OCI-LY3 (cell line): ENCODE data around the gene CHN1.

ENCODE experiments used
- H2AFZ ChIP-seq: fragments of 200-600, 300-600 bp; shearing (Covaris generic); 2 replicates; pipeline ENCODE4 v1.6.0; 2014; ENCODE audit warnings: antibody characterized with exemption, low read depth, low read length
- H3K27ac ChIP-seq: fragments of 200-600, 300-600 bp; sonication (generic); 2 replicates; pipeline ENCODE4 v1.5.1; 2014; ENCODE audit warnings: mild to moderate bottlenecking, low read length, moderate library complexity, mixed read lengths
- H3K27me3 ChIP-seq: fragments of 200-600, 300-600 bp; sonication (generic); 2 replicates; pipeline ENCODE4 v1.6.1; 2014; ENCODE audit warnings: low read depth, low read length, mixed read lengths
- H3K36me3 ChIP-seq: fragments of 200-600, 300-600 bp; sonication (generic); replicated peaks from 2 replicates; pipeline ENCODE3; 2014; ENCODE audit warnings: low read depth, low read length, mixed read lengths
- H3K4me1 ChIP-seq: fragments of 300-600, 200-600 bp; sonication (generic); 2 replicates; pipeline ENCODE4 v1.6.1; 2014; ENCODE audit warnings: low read length, mixed read lengths
- H3K4me2 ChIP-seq: fragments of 200-600, 300-600 bp; sonication (generic); 2 replicates; pipeline ENCODE4 v1.6.1; 2014; ENCODE audit warnings: low read length, mixed read lengths
- H3K4me3 ChIP-seq: fragments of 300-600, 200-600 bp; sonication (generic); 2 replicates; pipeline ENCODE4 v1.5.1; 2014; ENCODE audit warnings: antibody characterized with exemption, mild to moderate bottlenecking, low read length, moderate library complexity
- H3K79me2 ChIP-seq: fragments of 300-600, 200-600 bp; shearing (Covaris generic); 2 replicates; pipeline ENCODE4 v1.6.1; 2014; ENCODE audit warnings: mild to moderate bottlenecking, low read length, mixed read lengths
- H3K9ac ChIP-seq: fragments of 300-600, 200-600 bp; shearing (Covaris generic); 2 replicates; pipeline ENCODE4 v1.6.0; 2014; ENCODE audit warnings: mild to moderate bottlenecking, low read length, moderate library complexity
- H3K9me3 ChIP-seq: fragments of 200-600, 300-600 bp; shearing (Covaris generic); 2 replicates; pipeline ENCODE4 v1.6.1; 2014; ENCODE audit warnings: low read length, mixed read lengths; ENCODE audit not compliant: insufficient read depth
- H4K20me1 ChIP-seq: fragments of 200-600, 300-600 bp; sonication (generic); 2 replicates; pipeline ENCODE4 v1.6.1; 2016; ENCODE audit warnings: low read length, mixed read lengths; ENCODE audit not compliant: insufficient read depth
- CTCF ChIP-seq: fragments of 200-600, 300-600 bp; sonication (generic); IDR thresholded peaks from 2 replicates; pipeline ENCODE4 v1.5.1; 2014; ENCODE audit warnings: antibody characterized with exemption, low read length, low read depth
- EZH2phosphoT487 ChIP-seq: fragments of 200-600 bp; shearing (Covaris generic); IDR thresholded peaks from 2 replicates; pipeline ENCODE4 v1.6.1; 2018; ENCODE audit warnings: antibody characterized with exemption, mixed run types, low read depth

Gene CHN1

DNA sequence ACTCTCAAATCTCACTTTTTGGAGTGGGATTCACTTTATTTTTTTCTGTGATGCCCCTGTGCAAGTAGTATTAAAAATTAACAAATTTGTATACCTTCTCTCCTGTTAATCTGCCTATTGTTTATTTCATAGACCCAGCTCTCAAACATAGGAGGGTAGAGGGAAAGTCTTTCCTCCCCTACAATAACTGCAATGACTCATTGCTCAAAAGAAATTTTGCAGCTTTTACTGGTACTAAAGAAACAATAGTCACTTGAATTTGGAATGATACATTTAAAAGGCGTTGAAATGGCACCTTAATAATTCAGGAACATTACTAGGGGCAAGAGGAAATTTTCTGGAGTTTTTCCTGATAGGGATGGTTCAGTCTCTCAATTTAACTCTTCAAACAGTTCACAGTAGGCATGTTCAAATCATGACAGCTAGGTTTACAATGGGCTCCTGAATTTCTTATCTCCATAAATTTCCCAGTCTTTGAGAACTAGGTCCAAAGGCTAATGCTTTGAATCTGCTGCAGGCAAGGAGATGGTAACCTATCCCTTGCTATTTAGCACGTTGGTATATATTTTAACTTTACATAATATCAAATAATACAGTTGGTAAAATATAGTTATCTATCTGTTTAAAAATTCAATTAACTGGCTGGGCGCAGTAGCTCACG lies 88.8 kb downstream of the CHN1 start:
- H2AFZ ChIP-seq: no peak overlapping the region
- no peaks in the 10 kb centered on the region for H3K36me3 ChIP-seq
- no peaks in the 10 kb centered on the region for H3K27me3 ChIP-seq
- no peaks in the 10 kb centered on the region for H4K20me1 ChIP-seq
- no peak overlapping the region for H3K4me2 ChIP-seq
- H3K27ac ChIP-seq: no peak overlapping the region
- TF ChIP-seq EZH2phosphoT487 (no peak), CTCF (no peak)
- H3K9me3 ChIP-seq: no peaks in the 10 kb centered on the region
- H3K9ac ChIP-seq: no peak overlapping the region
- H3K4me1 ChIP-seq: no peaks in the 10 kb centered on the region
- no peaks in the 10 kb centered on the region for H3K79me2 ChIP-seq
- no peak overlapping the region for H3K4me3 ChIP-seq

GRCh38 chr2:174914853-174915760 lies 90.1 kb downstream of the CHN1 start:
- Histone ChIP-seq H3K4me1 (no peaks in the 10 kb centered on the region), H4K20me1 (no peaks in the 10 kb centered on the region), H2AFZ (no peak overlapping the region), H3K79me2 (no peaks in the 10 kb centered on the region), H3K27ac (no peak overlapping the region), H3K9me3 (no peaks in the 10 kb centered on the region), H3K36me3 (no peaks in the 10 kb centered on the region), H3K9ac (no peak overlapping the region), H3K27me3 (no peaks in the 10 kb centered on the region), H3K4me2 (no peak overlapping the region), H3K4me3 (no peak overlapping the region)
- no peak for TF ChIP-seq EZH2phosphoT487
- TF ChIP-seq CTCF: no peak

DNA sequence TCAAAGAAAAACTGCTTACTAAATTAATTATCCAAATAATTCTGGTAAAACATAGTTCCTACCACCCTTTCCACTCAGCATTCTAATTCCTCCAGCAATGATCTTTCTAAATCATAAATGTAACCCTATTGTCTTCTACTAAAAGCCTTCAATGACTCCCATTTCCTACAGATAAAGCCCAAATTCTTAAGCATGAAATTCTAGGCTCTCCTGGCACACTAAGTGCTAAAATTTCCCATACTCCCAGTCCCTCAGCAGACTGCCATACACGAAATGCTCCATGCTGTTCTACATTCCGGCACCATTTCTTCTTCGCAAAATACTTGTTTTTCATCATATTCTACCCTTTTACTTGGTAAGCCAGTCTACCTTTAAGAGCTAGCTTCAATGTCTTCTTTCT lies 96.9 kb downstream of the CHN1 start:
- H3K4me2 ChIP-seq: no peak overlapping the region
- no peak overlapping the region for H2AFZ ChIP-seq
- H3K4me1 ChIP-seq: no peaks in the 10 kb centered on the region
- TF ChIP-seq EZH2phosphoT487 (no peak), CTCF (no peak)
- H3K27me3 ChIP-seq: no peaks in the 10 kb centered on the region
- H3K9ac ChIP-seq: no peak overlapping the region
- no peak overlapping the region for H3K27ac ChIP-seq
- H3K79me2 ChIP-seq: no peaks in the 10 kb centered on the region
- no peaks in the 10 kb centered on the region for H3K36me3 ChIP-seq
- no peaks in the 10 kb centered on the region for H4K20me1 ChIP-seq
- H3K4me3 ChIP-seq: no peak overlapping the region
- no peaks in the 10 kb centered on the region for H3K9me3 ChIP-seq

GRCh38 chr2:174903264-174903556 lies 102.0 kb downstream of the CHN1 start:
- Histone ChIP-seq H3K4me3 (no peak overlapping the region), H3K9me3 (no peaks in the 10 kb centered on the region)
- no peak for TF ChIP-seq EZH2phosphoT487
- TF ChIP-seq CTCF: no peak

More at GRCh38 chr2:174903264-174903556, 102.0 kb downstream of the CHN1 start:
- Histone ChIP-seq H3K79me2 (no peaks in the 10 kb centered on the region), H3K36me3 (no peaks in the 10 kb centered on the region), H3K9ac (no peak overlapping the region), H3K27me3 (no peaks in the 10 kb centered on the region), H3K4me2 (no peak overlapping the region), H3K27ac (no peak overlapping the region), H4K20me1 (no peaks in the 10 kb centered on the region), H3K4me1 (peaks cover 4% of the 10 kb centered on the region; the same call in 1 of the 2 replicates), H2AFZ (no peak overlapping the region)
